Liver (tissue), 9 donors: ENCODE results near the gene GPX5. TPM values are rescaled to one million over a fixed set of nuclear protein-coding genes. Genes with fewer than 3 reads are reported as not detected.

Experiments
- DNase-seq: peaks from one replicate; pipeline ENCODE4 v3.0.0-alpha.2; 2017; ENCODE audit warnings: low spot score
- H3K27ac ChIP-seq, 2 donors: one replicate each; pipeline ENCODE4 v1.7.0; 2013; ENCODE audit warnings: inconsistent platforms in 2 of 2, low read length in 2 of 2, control low read depth in 1 of 2, low read depth in 1 of 2, mild to moderate bottlenecking in 1 of 2
- H3K27me3 ChIP-seq, 4 donors: one replicate each; pipeline versions ENCODE4 v1.6.1 to v1.7.0; 2013; ENCODE audit warnings: low read length in 3 of 4, inconsistent platforms in 1 of 4, mild to moderate bottlenecking in 1 of 4, moderate library complexity in 1 of 4; ENCODE audit not compliant: control insufficient read depth in 4 of 4, insufficient read depth in 4 of 4
- H3K36me3 ChIP-seq, 4 donors: one replicate each; pipeline versions ENCODE4 v1.6.1 to v1.7.0; 2013; ENCODE audit warnings: low read length in 3 of 4, mild to moderate bottlenecking in 3 of 4, low read depth in 1 of 4, moderate library complexity in 1 of 4; ENCODE audit not compliant: control insufficient read depth in 4 of 4, insufficient read depth in 3 of 4
- H3K4me1 ChIP-seq, 4 donors: one replicate each; pipeline versions ENCODE4 v1.6.1 to v1.7.0; 2013; ENCODE audit warnings: low read length in 3 of 4, mild to moderate bottlenecking in 3 of 4, moderate library complexity in 1 of 4; ENCODE audit not compliant: control insufficient read depth in 4 of 4, insufficient read depth in 4 of 4
- H3K4me3 ChIP-seq, 3 donors: one replicate each; pipeline versions ENCODE4 v1.6.1 to v1.7.0; 2013; ENCODE audit warnings: low read length in 3 of 3, control low read depth in 1 of 3, low read depth in 1 of 3, mild to moderate bottlenecking in 1 of 3
- H3K9ac ChIP-seq, 2 donors: one replicate each; pipeline ENCODE4 v1.7.0; 2013; ENCODE audit warnings: low read length in 2 of 2, mild to moderate bottlenecking in 2 of 2, moderate library complexity in 2 of 2, control low read depth in 1 of 2, low read depth in 1 of 2
- H3K9me3 ChIP-seq, 4 donors: one replicate each; pipeline versions ENCODE4 v1.6.1 to v1.7.0; 2013; ENCODE audit warnings: low read length in 3 of 4; ENCODE audit not compliant: control insufficient read depth in 4 of 4
- EGR1 ChIP-seq, 2 donors: IDR thresholded peaks; 2 replicates each; pipeline ENCODE4 v1.6.1; 2016 to 2018; ENCODE audit warnings: antibody characterized with exemption in 2 of 2, low read depth in 2 of 2
- FOXA1 ChIP-seq: IDR thresholded peaks from 2 replicates; pipeline ENCODE4 v1.6.1; 2016; ENCODE audit warnings: antibody characterized with exemption
- FOXA2 ChIP-seq: IDR thresholded peaks from 2 replicates; pipeline ENCODE4 v1.6.1; 2016; ENCODE audit warnings: antibody characterized with exemption
- GABPA ChIP-seq, 2 donors: IDR thresholded peaks in 1 of 2; conservative IDR thresholded peaks in 1 of 2; 2 replicates each; pipeline ENCODE4 v1.6.1; 2016; ENCODE audit warnings: antibody characterized with exemption in 2 of 2, mild to moderate bottlenecking in 1 of 2, moderate library complexity in 1 of 2
- HNF4G ChIP-seq: IDR thresholded peaks from 2 replicates; pipeline ENCODE4 v1.6.1; 2016; ENCODE audit warnings: antibody characterized with exemption
- JUND ChIP-seq, 2 donors: IDR thresholded peaks; 2 replicates each; pipeline ENCODE4 v1.6.1; 2016; ENCODE audit warnings: antibody characterized with exemption in 2 of 2
- RAD21 ChIP-seq, 2 donors: IDR thresholded peaks; 2 replicates each; pipeline ENCODE4 v1.6.1; 2016; ENCODE audit warnings: antibody characterized with exemption in 2 of 2, mild to moderate bottlenecking in 2 of 2
- RXRA ChIP-seq, 2 donors: IDR thresholded peaks; 2 replicates each; pipeline ENCODE4 v1.6.1; 2017 to 2018; ENCODE audit warnings: antibody characterized with exemption in 2 of 2, mild to moderate bottlenecking in 1 of 2
- SP1 ChIP-seq: IDR thresholded peaks from 2 replicates; pipeline ENCODE4 v1.6.1; 2018; ENCODE audit warnings: antibody characterized with exemption, mild to moderate bottlenecking
- TAF1 ChIP-seq: conservative IDR thresholded peaks from 2 replicates; pipeline ENCODE4 v1.6.1; 2016; ENCODE audit warnings: antibody characterized with exemption, mild to moderate bottlenecking
- YY1 ChIP-seq: IDR thresholded peaks from 2 replicates; pipeline ENCODE4 v1.6.1; 2016; ENCODE audit warnings: antibody characterized with exemption, mild to moderate bottlenecking
- WGBS: extraction: QIAGEN DNeasy Blood & Tissue Kit; methylation state at CpG from one replicate; pipeline ENCODE4 v1.1.7; 2013; 5-methylcytosine and 5-hydroxymethylcytosine counted together
- polyA plus RNA-seq, 2 donors: library from polyadenylated mRNA; stranded (reverse) in 1 of 2; unstranded in 1 of 2; fragments of 200-250 nt in 1 of 2; fragments of >200 nt in 1 of 2; fragmentation: Nextera tagmentation in 1 of 2; extraction: Ambion mirVana in 1 of 2; gene quantifications; one replicate each; pipeline versions ENCODE4 v1.2.1 to v1.2.3, GENCODE V29; 2013 to 2015
- total RNA-seq, 2 donors: library from RNA; depleted of rRNA; stranded (reverse); fragments of >200 nt; gene quantifications; one replicate each; pipeline ENCODE4 v1.2.3, GENCODE V29; 2014
- TF ChIP-seq, protein P1 (sequence below): IDR thresholded peaks from 2 replicates; pipeline ENCODE4 v1.6.1; 2016; ENCODE audit warnings: antibody characterized with exemption
- TF ChIP-seq, protein P2 (sequence below): IDR thresholded peaks from 2 replicates; pipeline ENCODE4 v1.6.1; 2016; ENCODE audit warnings: antibody characterized with exemption, mild to moderate bottlenecking
- TF ChIP-seq, protein P3 (sequence below): IDR thresholded peaks from 2 replicates; pipeline ENCODE4 v1.6.1; 2016; ENCODE audit warnings: antibody characterized with exemption
- donor health status: healthy.
- donor health status: healthy.
- donor health status: healthy.
- donor health status: healthy.
- donor health status: healthy.

Gene GPX5
- total and polyA plus RNA-seq, 4 donors: not detected

DNA sequence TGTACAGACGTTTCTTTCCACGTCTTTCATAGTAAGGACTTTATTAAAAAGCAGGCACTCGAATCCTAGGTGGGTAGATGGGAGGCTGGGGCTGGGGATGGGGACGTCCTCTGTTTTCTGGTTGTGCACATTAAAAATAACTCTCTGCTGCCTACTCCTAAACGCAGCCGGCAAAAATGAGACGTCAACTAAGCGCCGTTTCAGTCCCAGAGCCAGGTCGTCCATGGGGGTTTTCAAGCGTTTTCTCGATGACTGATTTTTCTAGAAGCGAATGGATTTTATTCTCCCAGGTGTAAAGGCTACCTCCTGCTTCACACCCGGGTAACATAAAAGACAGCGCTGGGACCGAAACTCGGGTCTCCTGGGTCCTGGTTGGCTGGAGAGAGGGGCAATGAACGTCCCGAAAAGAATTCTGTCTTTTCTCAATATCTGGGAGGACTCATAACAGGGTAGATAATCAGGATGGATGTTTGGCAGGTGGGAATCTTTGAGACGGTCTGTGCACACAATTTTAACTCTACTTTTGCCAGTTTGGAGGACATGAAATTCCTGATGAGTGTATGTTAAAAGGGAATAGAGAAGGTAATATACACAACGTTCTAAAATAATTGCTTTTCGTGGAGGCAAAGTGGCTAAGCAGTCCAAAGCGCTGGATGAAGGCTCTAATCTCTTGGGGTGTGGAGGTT, 35.3 kb upstream of the GPX5 start:
- Histone ChIP-seq H3K4me3 (no peak overlapping the region), H3K36me3 (no peaks in the 10 kb centered on the region), H3K4me1 (peaks cover 0 to 3% (median 1%) of the 10 kb centered on the region in 4 donors), H3K9me3 (peaks cover 0 to 2% (median 0%) of the 10 kb centered on the region in 4 donors), H3K9ac (no peak overlapping the region), H3K27ac (no peak overlapping the region), H3K27me3 (peaks cover 0 to 8% (median 4%) of the 10 kb centered on the region in 4 donors)
- DNase-seq: no peak
- TF ChIP-seq YY1 (no peak), FOXA2 (no peak)
- 15% methylated on average over 23 of the region's 23 CpGs for WGBS

DNA sequence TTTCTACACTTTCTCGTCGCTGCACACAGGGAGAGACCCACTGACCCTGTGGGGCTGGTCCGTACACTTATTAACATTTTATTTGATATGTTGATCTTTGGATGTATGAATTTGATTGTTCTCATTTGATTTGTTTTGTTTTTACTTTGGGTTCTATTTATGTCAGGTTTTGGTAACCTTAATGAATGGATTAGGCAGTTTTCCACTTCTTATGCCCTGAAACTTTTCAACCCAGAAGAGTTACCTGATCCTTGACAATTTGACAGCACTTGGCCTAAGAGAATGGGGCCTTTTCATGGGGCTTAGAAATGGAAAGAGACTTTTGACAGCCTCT, 33.7 kb upstream of the GPX5 start:
- Histone ChIP-seq H3K4me3 (no peak overlapping the region), H3K36me3 (no peaks in the 10 kb centered on the region), H3K9me3 (no peaks in the 10 kb centered on the region), H3K9ac (no peak overlapping the region), H3K27me3 (peaks cover 0 to 8% (median 4%) of the 10 kb centered on the region in 4 donors), H3K27ac (no peak overlapping the region), H3K4me1 (peaks cover 0 to 3% (median 1%) of the 10 kb centered on the region in 4 donors)
- no peak for TF ChIP-seq TAF1
- TF ChIP-seq, protein P1, sequence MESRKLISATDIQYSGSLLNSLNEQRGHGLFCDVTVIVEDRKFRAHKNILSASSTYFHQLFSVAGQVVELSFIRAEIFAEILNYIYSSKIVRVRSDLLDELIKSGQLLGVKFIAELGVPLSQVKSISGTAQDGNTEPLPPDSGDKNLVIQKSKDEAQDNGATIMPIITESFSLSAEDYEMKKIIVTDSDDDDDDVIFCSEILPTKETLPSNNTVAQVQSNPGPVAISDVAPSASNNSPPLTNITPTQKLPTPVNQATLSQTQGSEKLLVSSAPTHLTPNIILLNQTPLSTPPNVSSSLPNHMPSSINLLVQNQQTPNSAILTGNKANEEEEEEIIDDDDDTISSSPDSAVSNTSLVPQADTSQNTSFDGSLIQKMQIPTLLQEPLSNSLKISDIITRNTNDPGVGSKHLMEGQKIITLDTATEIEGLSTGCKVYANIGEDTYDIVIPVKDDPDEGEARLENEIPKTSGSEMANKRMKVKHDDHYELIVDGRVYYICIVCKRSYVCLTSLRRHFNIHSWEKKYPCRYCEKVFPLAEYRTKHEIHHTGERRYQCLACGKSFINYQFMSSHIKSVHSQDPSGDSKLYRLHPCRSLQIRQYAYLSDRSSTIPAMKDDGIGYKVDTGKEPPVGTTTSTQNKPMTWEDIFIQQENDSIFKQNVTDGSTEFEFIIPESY: no peak
- no peak for TF ChIP-seq GABPA (IDR thresholded peaks at IDR 0.05 in 1 of 2, conservative IDR thresholded peaks at IDR 0.05 in 1 of 2)
- TF ChIP-seq FOXA1: no peak
- TF ChIP-seq, protein P2, sequence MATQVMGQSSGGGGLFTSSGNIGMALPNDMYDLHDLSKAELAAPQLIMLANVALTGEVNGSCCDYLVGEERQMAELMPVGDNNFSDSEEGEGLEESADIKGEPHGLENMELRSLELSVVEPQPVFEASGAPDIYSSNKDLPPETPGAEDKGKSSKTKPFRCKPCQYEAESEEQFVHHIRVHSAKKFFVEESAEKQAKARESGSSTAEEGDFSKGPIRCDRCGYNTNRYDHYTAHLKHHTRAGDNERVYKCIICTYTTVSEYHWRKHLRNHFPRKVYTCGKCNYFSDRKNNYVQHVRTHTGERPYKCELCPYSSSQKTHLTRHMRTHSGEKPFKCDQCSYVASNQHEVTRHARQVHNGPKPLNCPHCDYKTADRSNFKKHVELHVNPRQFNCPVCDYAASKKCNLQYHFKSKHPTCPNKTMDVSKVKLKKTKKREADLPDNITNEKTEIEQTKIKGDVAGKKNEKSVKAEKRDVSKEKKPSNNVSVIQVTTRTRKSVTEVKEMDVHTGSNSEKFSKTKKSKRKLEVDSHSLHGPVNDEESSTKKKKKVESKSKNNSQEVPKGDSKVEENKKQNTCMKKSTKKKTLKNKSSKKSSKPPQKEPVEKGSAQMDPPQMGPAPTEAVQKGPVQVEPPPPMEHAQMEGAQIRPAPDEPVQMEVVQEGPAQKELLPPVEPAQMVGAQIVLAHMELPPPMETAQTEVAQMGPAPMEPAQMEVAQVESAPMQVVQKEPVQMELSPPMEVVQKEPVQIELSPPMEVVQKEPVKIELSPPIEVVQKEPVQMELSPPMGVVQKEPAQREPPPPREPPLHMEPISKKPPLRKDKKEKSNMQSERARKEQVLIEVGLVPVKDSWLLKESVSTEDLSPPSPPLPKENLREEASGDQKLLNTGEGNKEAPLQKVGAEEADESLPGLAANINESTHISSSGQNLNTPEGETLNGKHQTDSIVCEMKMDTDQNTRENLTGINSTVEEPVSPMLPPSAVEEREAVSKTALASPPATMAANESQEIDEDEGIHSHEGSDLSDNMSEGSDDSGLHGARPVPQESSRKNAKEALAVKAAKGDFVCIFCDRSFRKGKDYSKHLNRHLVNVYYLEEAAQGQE: no peak
- no peak for TF ChIP-seq RXRA (IDR thresholded peaks at IDR 0.05)
- TF ChIP-seq YY1: no peak
- TF ChIP-seq HNF4G: no peak
- DNase-seq: no peak
- WGBS: 55% methylated on average over 3 of the region's 3 CpGs

DNA sequence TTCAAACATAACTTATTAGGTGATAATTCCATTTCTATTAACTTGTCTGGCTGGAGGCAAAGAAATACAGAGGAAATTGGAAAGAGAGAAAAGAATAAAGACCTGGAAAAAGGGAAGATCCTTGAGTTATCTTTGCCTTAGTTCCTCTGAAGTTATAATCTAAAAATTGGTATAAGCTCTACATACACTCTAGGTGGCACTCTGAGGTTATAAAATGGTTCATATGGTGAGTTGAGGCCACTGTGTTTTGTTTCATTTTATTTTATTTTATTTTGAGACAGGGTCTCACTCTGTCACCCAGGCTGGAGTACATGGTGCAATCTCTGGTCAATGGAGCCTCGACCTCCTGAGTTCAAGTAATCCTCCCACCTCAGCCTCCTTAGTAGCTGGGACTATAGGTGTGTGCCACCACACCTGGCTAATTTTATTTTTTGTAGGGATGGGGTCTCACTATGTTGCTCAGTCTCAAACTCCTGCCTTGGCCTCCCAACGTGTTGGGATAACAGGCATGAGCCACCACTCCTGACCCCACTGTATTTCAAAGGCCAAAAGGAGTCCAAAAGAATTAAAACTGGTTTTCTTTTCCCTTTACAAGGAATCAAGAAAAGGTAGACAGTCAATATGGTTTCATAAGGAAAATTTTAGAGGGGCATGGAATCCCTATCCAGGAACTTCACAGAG, 29.4 kb upstream of the GPX5 start:
- H3K27ac ChIP-seq: no peak overlapping the region
- H3K27me3 ChIP-seq: peaks cover 0 to 6% (median 0%) of the 10 kb centered on the region in 4 donors
- H3K36me3 ChIP-seq: no peaks in the 10 kb centered on the region
- 30% methylated on average over 2 of the region's 2 CpGs for WGBS
- DNase-seq: no peak
- H3K9me3 ChIP-seq: no peaks in the 10 kb centered on the region
- H3K4me3 ChIP-seq: no peak overlapping the region
- no peak overlapping the region for H3K9ac ChIP-seq
- no peaks in the 10 kb centered on the region for H3K4me1 ChIP-seq
- no peak for TF ChIP-seq EGR1 (IDR thresholded peaks at IDR 0.05; ENCODE audit: low read depth in 2 of 2)
- no peak for TF ChIP-seq HNF4G
- TF ChIP-seq RXRA (IDR thresholded peaks at IDR 0.05): no peak
- TF ChIP-seq, protein P3, sequence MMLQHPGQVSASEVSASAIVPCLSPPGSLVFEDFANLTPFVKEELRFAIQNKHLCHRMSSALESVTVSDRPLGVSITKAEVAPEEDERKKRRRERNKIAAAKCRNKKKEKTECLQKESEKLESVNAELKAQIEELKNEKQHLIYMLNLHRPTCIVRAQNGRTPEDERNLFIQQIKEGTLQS: no peak
- TF ChIP-seq TAF1: no peak
- TF ChIP-seq FOXA2: no peak
- no peak for TF ChIP-seq SP1
- TF ChIP-seq, protein P2: no peak
- TF ChIP-seq RAD21 (IDR thresholded peaks at IDR 0.05): peak; percentile 71 to 79
- TF ChIP-seq FOXA1: no peak
- no peak for TF ChIP-seq JUND (IDR thresholded peaks at IDR 0.05)
- TF ChIP-seq, protein P1: no peak
